ENCODE results near the gene WWOX.

DNA sequence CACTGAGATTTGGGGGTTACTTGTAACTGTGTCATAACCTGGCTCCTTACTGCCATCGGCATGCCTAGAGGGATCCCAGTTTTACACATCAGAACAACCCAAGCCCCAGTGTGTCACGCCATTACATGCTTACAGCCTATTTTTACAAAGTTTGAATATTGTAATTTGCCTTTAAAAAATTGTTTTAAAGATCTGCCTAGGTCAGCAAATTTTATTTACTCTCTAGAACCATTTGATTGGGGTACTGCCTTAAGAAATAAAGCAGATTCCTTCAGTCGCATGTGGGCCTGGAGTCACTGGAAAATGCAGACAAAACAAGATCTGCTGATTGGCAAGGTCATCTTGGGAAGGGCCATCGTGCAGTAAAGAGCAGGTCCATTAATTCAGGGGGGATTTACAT is 566.9 kb downstream of the WWOX start:
- no peak for TF ChIP-seq EZH2phosphoT487 (IDR thresholded peaks at IDR 0.05; ENCODE audit: low read length)
- TF ChIP-seq, protein P1, sequence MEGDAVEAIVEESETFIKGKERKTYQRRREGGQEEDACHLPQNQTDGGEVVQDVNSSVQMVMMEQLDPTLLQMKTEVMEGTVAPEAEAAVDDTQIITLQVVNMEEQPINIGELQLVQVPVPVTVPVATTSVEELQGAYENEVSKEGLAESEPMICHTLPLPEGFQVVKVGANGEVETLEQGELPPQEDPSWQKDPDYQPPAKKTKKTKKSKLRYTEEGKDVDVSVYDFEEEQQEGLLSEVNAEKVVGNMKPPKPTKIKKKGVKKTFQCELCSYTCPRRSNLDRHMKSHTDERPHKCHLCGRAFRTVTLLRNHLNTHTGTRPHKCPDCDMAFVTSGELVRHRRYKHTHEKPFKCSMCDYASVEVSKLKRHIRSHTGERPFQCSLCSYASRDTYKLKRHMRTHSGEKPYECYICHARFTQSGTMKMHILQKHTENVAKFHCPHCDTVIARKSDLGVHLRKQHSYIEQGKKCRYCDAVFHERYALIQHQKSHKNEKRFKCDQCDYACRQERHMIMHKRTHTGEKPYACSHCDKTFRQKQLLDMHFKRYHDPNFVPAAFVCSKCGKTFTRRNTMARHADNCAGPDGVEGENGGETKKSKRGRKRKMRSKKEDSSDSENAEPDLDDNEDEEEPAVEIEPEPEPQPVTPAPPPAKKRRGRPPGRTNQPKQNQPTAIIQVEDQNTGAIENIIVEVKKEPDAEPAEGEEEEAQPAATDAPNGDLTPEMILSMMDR (IDR thresholded peaks at IDR 0.05; ENCODE audit: low read length), result no peak
- TF ChIP-seq EZH2 (optimal IDR thresholded peaks at IDR 0.05; ENCODE audit: low read depth, low read length), result no peak

Data from MM.1S (cell line).